MCF 10A (cell line): ENCODE results near the gene LRP10. TPM values are rescaled to one million over a fixed set of nuclear protein-coding genes. Genes with fewer than 3 reads are reported as not detected.

Experiments
- BruUV-seq: library from RNA; stranded (reverse); fragments of 400-500 nt; replicated peaks from 2 replicates; lab custom pipeline; 2021; lab: Mats Ljungman, UMichigan
- CTCF ChIA-PET: fragments of 300-600 bp; sonication (Branson Sonifier 250); formaldehyde crosslinking; extraction: SDS; loops from one replicate; lab custom pipeline; 2021; ENCODE audit warnings: antibody characterized with exemption, inconsistent platforms; lab: Yijun Ruan, JAX
- POLR2A ChIA-PET: fragments of 300-600, 350-650 bp; sonication (Branson Sonifier 250); formaldehyde crosslinking; extraction: SDS; loops from one replicate; lab custom pipeline; 2020; ENCODE audit warnings: antibody characterized with exemption, inconsistent platforms; lab: Yijun Ruan, JAX
- DNase-seq: peaks from one replicate; pipeline ENCODE4 v3.0.0-alpha.2; 2018; ENCODE audit not compliant: unreplicated experiment
- H3K27ac Mint-ChIP-seq: one replicate; pipeline ENCODE4 v1.8.0; 2022; ENCODE audit warnings: mild to moderate bottlenecking, low read depth, mixed read lengths; ENCODE audit not compliant: unreplicated experiment
- H3K27me3 Mint-ChIP-seq: one replicate; pipeline ENCODE4 v1.8.0; 2022; ENCODE audit warnings: mixed read lengths; ENCODE audit not compliant: insufficient read depth, unreplicated experiment
- H3K36me3 Mint-ChIP-seq: one replicate; pipeline ENCODE4 v1.8.0; 2022; ENCODE audit warnings: mild to moderate bottlenecking, moderate library complexity, mixed read lengths; ENCODE audit not compliant: insufficient read depth, unreplicated experiment
- H3K4me1 Mint-ChIP-seq: one replicate; pipeline ENCODE4 v1.8.0; 2022; ENCODE audit warnings: mixed read lengths; ENCODE audit not compliant: insufficient read depth, unreplicated experiment
- H3K4me3 Mint-ChIP-seq: one replicate; pipeline ENCODE4 v1.8.0; 2022; ENCODE audit warnings: mild to moderate bottlenecking, moderate library complexity, mixed read lengths; ENCODE audit not compliant: unreplicated experiment
- H3K9me3 Mint-ChIP-seq: one replicate; pipeline ENCODE4 v1.8.0; 2022; ENCODE audit warnings: mixed read lengths; ENCODE audit not compliant: unreplicated experiment
- intact Hi-C: fragments of 100-400 bp; cut with micrococcal nuclease; formaldehyde crosslinking; loops from 2 replicates; pipeline ENCODE4 v1.14.1; 2022
- total RNA-seq: library from RNA; stranded (reverse); gene quantifications from 2 replicates; pipeline ENCODE4 v1.2.3, GENCODE V29; 2022
- TF ChIP-seq, protein P1 (sequence below): fragments of 200-600 bp; IDR thresholded peaks from one replicate; pipeline ENCODE4 v1.8.0; 2022; ENCODE audit warnings: antibody characterized with exemption, mild to moderate bottlenecking; ENCODE audit not compliant: unreplicated experiment

The LRP10 gene
- total RNA-seq, 1 experiment from 2014 or later: 71.0 TPM

DNA sequence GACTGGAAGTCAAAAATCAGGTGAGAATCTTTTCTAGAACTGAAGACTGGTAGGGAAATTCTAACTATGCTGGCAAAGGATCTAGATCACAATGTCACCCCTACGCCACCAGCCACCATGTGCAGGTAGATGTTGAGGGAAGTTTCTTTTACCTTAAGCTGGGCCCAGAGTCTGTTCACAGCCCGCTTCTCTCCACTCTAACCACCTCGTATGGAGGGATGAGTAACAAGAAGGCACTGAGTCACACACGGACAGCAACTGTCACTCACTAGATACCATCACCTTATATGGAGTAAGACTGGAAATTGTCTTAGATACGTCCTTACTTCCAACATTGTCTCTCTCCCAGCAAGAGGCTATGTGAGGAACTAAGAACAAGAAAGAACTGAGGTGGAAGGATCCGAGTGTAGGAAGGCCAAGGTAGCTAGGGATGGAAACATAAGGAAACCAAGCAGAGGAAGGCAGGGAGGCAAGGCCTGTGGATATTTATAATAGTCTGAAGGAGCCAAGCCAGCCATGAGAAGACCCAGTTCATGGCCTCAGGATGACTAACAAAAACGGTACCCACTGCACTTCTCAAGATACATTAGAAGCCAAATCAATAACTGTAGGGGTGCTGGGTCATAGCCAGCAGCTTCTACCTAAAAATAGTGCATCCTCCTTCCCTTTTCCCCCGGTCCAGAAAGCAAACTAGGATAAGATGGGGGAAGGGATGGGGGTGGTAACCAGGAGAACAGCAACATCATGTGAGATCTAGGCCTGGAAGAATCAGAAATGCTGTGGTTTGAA, 27.0 kb downstream of the LRP10 start:
- no peaks in the 10 kb centered on the region for H3K9me3 Mint-ChIP-seq
- no TSS peak for BruUV-seq
- intact Hi-C loops: no loop called here
- peak overlapping the region; percentile 61 for H3K27ac Mint-ChIP-seq
- ChIA-PET CTCF (interaction anchor here (0.6 to 7.1 kb wide), 12 partner anchors 10 to 342 kb away, joined by 3 to 111 read pairs (median 10); partner anchors contain the start of genes LRP10 and REM2), POLR2A (interaction anchor here (0.7 to 5.8 kb wide), 6 partner anchors 8 to 27 kb away, joined by 3 to 29 read pairs (median 6); partner anchors contain the start of gene LRP10)
- H3K36me3 Mint-ChIP-seq: peaks cover 45% of the 10 kb centered on the region
- peaks cover 17% of the 10 kb centered on the region for H3K4me1 Mint-ChIP-seq
- peak; percentile 65 for DNase-seq
- TF ChIP-seq, protein P1, sequence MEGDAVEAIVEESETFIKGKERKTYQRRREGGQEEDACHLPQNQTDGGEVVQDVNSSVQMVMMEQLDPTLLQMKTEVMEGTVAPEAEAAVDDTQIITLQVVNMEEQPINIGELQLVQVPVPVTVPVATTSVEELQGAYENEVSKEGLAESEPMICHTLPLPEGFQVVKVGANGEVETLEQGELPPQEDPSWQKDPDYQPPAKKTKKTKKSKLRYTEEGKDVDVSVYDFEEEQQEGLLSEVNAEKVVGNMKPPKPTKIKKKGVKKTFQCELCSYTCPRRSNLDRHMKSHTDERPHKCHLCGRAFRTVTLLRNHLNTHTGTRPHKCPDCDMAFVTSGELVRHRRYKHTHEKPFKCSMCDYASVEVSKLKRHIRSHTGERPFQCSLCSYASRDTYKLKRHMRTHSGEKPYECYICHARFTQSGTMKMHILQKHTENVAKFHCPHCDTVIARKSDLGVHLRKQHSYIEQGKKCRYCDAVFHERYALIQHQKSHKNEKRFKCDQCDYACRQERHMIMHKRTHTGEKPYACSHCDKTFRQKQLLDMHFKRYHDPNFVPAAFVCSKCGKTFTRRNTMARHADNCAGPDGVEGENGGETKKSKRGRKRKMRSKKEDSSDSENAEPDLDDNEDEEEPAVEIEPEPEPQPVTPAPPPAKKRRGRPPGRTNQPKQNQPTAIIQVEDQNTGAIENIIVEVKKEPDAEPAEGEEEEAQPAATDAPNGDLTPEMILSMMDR: no peak
- no peaks in the 10 kb centered on the region for H3K27me3 Mint-ChIP-seq
- no peak overlapping the region for H3K4me3 Mint-ChIP-seq

DNA sequence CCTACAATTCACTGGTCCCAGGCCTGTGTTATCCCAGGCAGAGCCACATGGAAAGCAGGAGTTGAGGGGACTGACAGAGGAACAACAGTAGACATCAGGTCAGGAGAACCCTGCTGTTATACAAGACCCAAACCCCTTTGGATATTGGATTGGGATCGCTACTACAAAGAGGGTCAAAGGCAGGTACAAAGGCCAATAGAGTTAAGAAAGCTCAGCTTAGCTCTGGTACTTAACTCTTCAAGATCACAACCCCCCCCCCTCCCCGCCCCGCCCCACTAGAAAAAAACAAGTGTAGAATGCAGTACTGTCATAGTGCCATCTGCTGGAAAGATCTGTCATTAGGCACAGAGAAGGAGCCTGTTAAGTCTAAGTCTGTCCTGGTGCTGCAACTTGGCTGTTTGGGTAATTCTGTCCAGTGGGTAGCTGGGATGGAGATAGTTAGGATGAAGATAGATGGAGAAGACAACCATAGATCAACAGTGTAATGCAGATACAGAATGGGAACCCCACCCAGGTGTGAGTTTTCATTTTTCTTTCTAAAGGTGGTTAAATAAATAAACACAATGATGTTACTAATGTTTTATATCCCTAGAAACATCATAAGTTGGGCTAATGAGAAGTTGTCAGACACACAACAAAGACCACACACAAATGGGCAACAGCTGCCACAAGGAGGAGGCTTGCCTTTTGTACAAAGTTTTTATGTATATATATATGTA, 28.7 kb downstream of the LRP10 start:
- Mint-ChIP-seq H3K9me3 (no peaks in the 10 kb centered on the region), H3K36me3 (peaks cover 63% of the 10 kb centered on the region), H3K27ac (no peak overlapping the region), H3K4me3 (no peak overlapping the region), H3K4me1 (peaks cover 17% of the 10 kb centered on the region), H3K27me3 (no peaks in the 10 kb centered on the region)
- ChIA-PET CTCF (interaction anchor here (0.5 to 7.1 kb wide), 32 partner anchors 8 to 1133 kb away, joined by 3 to 111 read pairs (median 5); partner anchors contain the start of genes ABHD4, HAUS4, LRP10 and REM2), POLR2A (interaction anchor here (0.8 to 5.8 kb wide), 7 partner anchors 10 to 63 kb away, joined by 4 to 29 read pairs (median 12); partner anchors contain the start of genes LRP10 and RBM23)
- no TSS peak for BruUV-seq
- DNase-seq: peak; percentile 74
- TF ChIP-seq, protein P1: peak; percentile 59
- intact Hi-C loops: loop anchor here (1.0 to 2.0 kb wide), 5 partner anchors 28 to 343 kb away; no protein-coding TSS in a partner anchor

DNA sequence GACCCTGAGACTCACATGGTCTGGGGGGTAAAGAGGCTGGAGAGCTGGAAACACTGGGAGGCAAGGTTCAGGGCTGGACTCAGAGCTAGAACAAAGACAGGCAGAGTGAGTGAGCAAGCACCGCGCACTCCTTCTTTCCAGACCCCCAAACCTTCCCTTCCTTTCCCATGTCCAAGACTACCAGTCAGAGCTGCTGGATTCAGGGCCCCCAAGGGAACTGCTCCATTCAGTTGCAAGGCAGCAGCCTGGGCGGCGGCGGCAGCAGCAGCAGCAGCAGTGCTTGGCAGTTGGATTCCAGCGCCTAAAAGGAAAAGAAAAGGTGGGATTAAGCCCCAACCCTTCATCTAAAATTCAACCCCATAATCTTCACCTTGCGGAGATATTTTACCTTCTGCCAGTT, 30.3 kb downstream of the LRP10 start:
- BruUV-seq: no TSS peak

More for the DNA sequence above, 30.3 kb downstream of the LRP10 start:
- TF ChIP-seq, protein P1: no peak
- Mint-ChIP-seq H3K4me1 (peaks cover 17% of the 10 kb centered on the region), H3K36me3 (peaks cover 78% of the 10 kb centered on the region), H3K27ac (peak overlapping the region; percentile 64), H3K27me3 (no peaks in the 10 kb centered on the region), H3K9me3 (no peaks in the 10 kb centered on the region), H3K4me3 (no peak overlapping the region)
- CTCF ChIA-PET: interaction anchor here (0.6 to 7.1 kb wide), 19 partner anchors 9 to 346 kb away, joined by 3 to 111 read pairs (median 6); partner anchors contain the start of genes LRP10 and REM2
- intact Hi-C loops: loop anchor here (2.0 kb wide), 1 partner anchor 79 kb away; no protein-coding TSS in a partner anchor
- DNase-seq: no peak
- POLR2A ChIA-PET: interaction anchor here (0.9 to 1.7 kb wide), 6 partner anchors 8 to 47 kb away, joined by 3 to 9 read pairs (median 4); partner anchors contain the start of genes LRP10 and RBM23
